KBM-7 (cell line): ENCODE results near the gene FAM13B.
A peak's percentile ranks its signal among the peaks of the same experiment; 100 is the strongest.
"Not testable (repeated sequence)": the region's sequence is repeated elsewhere in the genome, so short reads cannot be mapped to it uniquely, and the experiment has no call there.

ENCODE experiments used
- DNase-seq: peaks from one replicate; pipeline ENCODE4 v3.0.0-alpha.2; 2015
- in situ Hi-C: fragments of 300-500 bp; cut with MboI; formaldehyde crosslinking; loops from 2 replicates; pipeline ENCODE4 v1.14.3; 2020; ENCODE audit warnings: low sequenced_read_pairs, low pct_unique_long_range_greater_than_20kb, mixed read lengths

FAM13B gene

DNA sequence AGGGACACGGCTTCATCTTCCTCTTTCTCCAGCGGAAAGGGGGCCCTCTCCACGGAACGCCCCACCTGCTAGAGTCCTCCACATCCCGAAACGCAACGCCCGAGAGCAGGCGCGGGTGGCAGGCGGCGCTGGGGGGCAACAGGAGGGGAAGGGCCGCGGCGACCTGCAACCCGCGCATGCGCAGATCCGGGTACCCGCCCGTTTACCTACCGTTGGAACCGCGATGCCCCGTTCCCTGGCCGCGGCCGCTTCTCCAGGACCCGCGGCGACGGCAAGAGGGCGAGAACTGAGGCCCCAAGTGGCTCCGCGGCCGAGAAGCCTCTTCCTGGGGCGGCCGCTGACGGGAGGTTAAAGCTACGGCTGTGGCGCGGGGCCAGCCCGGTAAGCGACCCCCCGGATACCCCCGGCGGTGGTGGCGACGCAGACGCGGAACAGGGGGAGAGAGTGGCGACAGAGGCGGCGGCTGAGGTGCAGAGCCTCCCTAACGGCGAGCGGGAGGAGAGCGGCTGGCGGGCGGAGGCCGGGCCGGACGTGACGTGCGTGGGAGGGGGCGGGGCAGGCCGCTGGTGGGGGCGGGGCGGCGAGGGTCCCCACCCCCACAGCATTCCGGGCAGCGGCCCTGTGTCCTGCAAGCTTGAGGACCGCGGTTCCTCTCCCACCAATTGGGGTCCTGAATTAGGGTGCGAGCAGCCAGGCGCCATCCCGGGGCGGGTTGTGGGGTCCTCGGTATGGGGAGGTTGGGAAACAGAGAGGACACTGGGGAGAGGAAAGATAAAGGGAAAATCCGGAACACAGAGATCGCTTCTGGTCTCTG, at the start of gene FAM13B:
FAM13B (minus strand) TSS at position 508 of the 814 bp plus-strand sequence. CDS start 13,968 bp downstream, outside the sequence.
- peak; percentile 60 for DNase-seq
- in situ Hi-C loops, result no loop called here

DNA sequence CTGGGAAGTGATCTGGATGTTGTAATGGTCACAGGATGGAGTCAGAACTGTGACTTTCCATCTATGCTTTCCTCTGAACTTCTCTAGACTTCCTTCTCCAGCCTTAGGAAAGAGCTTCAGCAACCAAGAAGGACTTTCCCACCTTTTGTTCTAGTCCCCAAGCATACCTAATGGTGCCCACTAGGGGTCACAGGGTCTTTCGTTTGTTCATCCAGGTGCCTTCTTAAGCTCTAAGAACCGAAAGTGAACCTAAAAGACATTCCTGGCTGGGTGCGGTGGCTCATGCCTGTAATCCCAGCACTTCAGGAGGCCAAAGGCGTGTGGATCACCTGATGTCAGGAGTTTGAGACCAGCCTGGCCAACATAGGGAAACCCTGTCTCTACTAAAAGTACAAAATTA, 49.2 kb upstream of the FAM13B start:
- in situ Hi-C loops, result no loop called here
- DNase-seq, result no peak

DNA sequence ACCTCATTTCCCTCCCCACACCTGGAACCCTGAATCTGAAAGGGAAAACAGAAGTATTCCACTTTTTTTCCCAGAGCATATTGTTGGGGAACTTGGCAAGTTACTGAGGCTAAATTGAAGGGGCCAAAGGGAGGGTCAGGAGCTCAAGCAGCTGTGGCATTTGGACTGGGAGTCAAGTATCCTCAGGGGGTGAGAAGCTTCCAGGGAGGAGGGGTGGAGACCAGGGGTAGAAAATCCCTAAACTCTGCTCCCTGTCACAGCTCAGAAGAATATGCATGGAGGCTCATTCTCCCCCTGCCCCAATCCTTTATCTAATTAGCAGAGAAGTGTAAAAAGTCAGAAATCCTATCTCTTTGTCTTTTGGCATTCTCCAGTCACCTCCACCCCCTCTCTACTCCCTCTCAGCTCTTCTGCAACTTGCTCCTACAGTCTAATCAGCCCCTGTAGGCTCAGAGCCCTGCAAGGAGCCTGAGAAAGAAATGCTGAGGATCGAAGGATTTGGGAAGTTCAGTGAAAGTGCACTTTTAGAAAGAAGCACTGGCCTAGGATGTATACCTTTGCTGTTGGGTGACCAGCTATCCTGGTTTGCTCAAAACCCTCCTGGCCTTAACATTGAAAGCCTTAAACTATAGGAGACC, 45.2 kb upstream of the FAM13B start:
- in situ Hi-C loops, result no loop called here
- DNase-seq, result no peak

DNA sequence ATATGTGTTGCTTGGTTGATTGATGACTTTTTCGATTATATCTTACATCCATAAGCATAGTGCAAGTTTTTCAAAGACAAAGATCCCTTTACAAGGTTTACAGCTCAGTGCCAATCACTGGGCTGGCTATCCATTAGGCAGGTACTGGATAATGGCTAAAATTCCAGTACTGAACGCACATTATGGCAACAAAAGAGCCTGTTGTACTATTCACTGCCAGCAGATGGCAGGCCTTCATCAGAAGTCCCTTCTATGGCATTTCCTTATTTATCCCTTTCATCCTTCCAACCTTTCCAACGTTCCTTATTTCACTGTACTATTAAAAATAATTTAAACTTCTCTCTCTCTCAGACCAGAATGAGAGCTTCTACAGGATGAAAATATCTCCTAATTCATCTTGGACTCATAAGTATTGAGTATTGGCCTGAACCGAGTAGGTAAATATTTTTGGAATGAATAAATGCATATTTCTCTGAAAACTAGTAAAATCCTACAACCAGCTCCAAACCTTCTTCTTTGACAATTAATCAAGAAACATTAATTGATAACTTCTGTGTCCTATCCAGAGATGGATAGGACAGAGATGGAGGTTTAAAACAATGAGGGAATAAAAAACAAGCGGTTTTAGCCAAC, 44.3 kb upstream of the FAM13B start:
- in situ Hi-C loops, result no loop called here
- DNase-seq, result peak; percentile 64

DNA sequence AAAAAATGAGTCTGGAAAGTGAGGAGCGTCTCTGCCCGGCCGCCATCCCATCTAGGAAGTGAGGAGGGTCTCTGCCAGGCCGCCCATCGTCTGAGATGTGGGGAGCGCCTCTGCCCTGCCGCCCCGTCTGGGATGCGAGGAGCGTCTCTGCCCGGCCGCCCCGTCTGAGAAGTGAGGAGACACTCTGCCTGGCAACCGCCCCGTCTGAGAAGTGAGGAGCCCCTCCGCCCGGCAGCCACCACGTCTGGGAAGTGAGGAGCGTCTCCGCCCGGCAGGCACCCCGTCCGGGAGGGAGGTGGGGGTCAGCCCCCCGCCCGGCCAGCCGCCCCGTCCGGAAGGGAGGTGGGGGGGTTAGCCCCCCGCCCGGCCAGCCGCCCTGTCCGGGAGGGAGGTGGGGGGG, 37.1 kb upstream of the FAM13B start:
- not testable (repeated sequence) for DNase-seq
- in situ Hi-C loops, result loop anchor here (25.0 kb wide), 1 partner anchor 433 kb away; no protein-coding TSS in a partner anchor

DNA sequence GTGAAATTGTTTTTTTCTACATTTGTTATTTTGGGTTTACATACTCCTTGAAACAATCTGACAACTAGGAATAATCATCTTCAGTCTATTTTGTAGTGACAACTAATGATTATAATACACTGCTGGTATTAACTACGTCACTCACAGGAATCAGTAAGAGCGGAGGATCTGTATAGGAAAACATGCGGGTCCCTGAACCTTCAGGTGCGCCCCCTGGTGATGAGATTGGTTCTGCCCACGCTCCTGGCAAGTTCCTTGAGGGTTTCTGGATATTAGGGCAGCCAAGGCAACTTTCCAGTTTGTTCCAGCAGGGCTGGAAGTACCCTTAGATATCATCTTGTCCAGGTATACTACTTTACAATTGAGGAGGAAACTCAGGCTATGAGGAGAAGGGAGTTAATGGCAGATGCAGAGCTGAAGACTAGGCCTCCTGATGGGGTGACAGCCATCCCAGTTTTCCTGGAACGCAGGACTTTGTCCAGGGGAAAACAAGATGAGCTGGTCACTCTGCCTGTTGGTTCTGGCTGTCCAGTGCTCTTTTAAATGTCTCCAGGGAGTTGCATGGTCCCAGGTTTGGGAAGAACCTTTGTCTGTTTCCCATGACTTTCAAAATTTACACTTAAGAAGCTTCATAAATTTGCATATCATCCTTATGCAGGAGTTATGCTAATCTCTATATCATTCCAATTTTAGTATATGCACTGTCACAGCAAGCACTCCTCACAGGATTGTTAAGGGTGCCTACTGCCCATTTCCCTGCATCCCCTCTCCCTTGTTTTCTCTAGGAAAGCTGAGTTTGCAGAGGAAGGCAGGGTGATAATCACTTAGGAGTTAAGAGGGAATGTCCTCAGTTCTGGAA, 36.1 kb upstream of the FAM13B start:
- DNase-seq, result peak; percentile 85
- in situ Hi-C loops, result loop anchor here (25.0 kb wide), 1 partner anchor 432 kb away; no protein-coding TSS in a partner anchor

DNA sequence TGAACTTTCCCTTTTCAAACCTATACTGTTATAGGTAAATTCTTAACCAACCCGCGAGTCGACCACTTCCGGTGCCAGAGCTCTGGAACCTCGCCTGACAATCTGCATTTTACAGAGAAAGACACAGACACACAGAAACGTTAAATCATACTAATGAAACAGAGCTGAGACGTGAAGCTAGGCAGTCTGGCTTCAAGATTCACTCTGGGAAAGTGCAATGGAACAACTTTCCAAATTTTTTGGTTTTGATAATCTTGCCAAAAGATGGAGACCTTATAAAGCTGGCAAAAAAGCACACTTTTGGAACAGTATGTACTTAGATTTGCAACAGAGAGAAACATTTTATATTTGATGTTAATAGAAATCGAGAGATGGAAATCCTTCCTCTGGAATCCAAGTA, 35.1 kb upstream of the FAM13B start:
- in situ Hi-C loops, result loop anchor here (25.0 kb wide), 1 partner anchor 431 kb away; no protein-coding TSS in a partner anchor
- DNase-seq, result no peak

DNA sequence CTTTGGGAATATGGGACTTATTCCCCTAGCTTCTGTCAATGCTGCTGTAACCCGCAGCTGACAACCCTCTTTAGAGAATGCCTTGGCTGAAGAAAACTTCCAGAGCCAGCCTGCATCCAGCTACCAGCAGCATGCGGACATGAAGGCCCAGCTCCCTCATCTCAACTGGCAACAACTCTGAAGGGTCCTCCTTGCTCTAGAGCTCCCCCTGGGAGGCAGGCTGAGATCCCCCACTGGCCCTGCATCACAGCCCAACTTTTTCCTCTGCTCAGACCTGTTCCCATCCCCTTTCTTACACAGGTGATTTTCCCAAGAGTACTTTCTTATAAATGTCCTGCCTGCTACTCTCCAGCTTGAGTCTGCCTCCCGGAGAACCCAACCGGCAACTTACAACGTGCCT, 32.2 kb upstream of the FAM13B start:
- no peak for DNase-seq

DNA sequence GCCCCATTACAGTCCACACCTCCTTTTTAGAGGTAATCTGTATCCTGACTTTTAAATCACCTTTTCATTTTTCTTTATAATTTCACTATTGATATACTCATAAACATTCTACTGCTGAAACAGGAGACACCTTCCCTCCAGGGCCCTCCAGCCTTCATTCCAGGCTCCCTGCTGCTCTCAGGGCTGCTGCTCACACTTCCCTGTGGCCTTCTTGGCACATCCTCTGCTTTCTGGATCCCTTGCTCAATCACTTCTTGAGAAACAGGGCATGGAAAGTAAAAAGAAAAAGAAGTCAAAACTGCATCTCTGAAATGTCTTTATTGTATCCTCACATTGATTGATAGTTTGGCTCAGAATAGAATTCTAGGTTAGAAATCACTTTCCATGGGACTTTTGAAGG, 31.6 kb upstream of the FAM13B start:
- no peak for DNase-seq
- in situ Hi-C loops, result loop anchor here (25.0 kb wide), 1 partner anchor 427 kb away; no protein-coding TSS in a partner anchor

More for the DNA sequence above, 32.2 kb upstream of the FAM13B start:
- in situ Hi-C loops, result loop anchor here (25.0 kb wide), 1 partner anchor 428 kb away; no protein-coding TSS in a partner anchor

DNA sequence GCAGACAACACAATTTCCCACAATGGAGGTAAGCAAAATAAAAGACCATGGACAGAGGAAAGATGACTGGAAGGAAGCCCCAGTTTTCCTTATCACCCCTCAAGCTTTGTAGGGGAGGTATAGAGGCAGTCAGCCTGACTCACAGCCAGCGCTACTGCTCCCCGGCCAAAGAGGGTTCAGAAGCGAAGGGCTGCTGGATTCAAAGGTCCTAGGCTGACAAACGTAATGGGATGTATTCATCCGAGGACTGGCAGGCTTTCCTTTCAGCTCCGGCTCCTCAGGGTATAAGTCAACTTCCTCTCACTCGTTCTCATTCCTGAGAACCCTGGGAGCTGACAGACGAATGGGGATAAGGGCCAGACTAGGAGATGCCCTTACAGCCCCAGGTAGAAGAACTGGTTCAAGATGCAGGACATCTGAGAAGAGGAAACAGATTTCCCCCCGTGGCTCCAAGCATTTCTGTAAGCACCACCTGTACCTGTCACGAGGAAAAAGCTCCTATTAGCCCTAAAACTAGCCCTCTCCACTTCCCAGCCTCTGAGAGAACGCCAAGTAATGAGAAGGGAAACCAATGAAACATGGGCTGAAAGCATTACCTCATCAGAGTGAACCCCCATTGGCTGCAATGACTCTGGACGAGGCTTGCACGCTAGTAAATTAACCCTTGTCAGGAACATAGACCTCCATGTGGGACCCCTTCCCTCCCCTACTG, 22.1 kb upstream of the FAM13B start:
- no peak for DNase-seq
- in situ Hi-C loops, result loop anchor here (25.0 kb wide), 1 partner anchor 418 kb away; no protein-coding TSS in a partner anchor

DNA sequence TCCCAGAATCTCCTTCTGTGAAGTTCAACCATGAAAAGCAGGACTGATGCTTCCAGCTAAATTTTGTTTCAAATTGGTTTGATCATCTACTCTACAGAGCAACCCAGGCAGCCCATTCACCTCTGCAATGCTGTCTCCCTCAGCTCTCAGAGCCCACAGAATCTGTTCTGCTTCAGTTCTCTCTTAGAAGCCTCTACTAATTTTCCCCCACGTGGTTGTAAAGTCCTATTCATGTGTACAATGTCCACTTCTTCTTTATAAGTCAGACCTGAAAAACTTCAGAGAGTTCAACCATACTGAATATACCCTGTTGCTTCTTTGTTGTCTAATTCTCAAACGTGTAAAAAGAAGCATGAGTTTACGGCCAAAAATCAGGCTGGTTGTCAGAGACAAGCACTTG, 21.3 kb upstream of the FAM13B start:
- no peak for DNase-seq
- in situ Hi-C loops, result loop anchor here (25.0 kb wide), 1 partner anchor 417 kb away; no protein-coding TSS in a partner anchor

DNA sequence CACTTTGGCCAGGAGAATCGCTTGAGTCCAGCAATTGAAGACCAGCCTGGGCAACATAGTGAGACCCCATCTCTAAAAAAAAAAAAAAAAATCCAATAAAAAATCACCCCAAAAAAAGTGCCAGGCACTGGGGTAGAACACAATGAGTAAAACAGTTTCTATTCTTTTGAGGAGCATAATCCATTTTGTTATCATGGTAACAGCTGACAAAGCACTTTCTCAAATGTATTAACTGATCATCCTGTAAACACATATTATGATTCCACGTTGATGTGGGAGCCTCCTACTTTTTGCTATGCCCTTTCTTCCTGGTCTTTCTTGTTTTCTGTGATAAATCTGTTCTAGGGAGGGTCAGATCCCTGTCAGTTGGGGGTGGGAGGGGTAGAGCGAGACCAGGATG, 20.7 kb upstream of the FAM13B start:
- no peak for DNase-seq
- in situ Hi-C loops, result loop anchor here (25.0 kb wide), 1 partner anchor 416 kb away; no protein-coding TSS in a partner anchor

DNA sequence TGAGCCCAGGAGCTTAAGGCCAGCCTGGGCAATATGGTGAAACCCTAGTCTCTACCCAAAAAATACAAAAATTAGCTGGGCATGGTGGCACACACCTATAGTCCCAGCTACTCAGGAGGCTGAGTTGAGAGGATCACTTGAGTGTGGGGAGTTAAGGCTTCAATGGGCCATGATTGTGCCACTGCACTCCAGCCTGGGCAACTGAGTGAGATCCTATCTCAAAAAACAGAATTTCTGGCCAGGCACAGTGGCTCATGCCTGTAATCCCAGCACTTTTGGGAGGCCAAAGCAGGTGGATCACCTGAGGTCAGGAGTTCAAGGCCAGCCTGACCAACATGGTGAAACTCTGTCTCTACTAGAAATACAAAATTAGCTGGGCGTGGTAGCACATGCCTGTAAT, 19.8 kb upstream of the FAM13B start:
- DNase-seq, result not testable (repeated sequence)
- in situ Hi-C loops, result loop anchor here (25.0 kb wide), 1 partner anchor 415 kb away; no protein-coding TSS in a partner anchor

DNA sequence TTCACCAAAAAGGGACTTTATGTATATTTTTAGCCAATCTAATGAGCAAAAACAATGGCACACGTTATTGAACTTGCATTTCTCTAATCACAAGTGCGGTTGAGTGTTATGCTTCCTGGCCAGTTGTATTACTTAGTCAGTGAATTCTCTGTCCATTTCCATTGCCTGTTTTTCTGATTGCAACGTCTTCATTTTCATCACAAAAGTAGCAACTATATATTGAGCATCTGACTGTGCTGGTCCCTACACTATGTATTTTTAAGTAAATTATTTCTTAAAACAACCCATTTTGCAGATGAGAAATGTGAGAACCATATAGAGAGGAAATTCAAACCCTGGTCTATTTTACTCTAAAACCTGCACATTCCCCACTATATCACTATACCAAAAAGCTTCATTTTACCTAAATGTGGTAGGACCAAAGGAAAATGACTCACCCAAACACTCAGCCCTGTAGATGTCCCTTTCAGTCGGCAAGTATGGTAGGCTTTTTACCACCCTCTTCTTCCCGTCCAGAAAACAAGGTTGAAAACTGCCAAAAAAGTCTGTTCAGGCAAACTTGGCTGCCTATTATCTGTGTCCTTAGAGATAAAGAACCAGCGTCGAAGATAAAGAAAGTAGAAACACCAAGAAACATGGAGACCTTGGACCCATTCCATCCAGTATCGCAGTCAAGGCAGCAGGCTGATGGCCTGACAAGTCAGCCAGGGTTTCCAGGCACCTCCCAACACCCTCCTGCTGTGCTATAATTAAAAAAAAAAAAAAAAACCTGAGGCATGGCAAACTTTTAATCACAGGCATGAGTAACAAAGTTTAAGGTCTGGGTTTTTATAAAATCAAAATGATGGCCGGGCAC, 18.8 kb upstream of the FAM13B start:
- in situ Hi-C loops, result loop anchor here (25.0 kb wide), 1 partner anchor 414 kb away; no protein-coding TSS in a partner anchor

DNA sequence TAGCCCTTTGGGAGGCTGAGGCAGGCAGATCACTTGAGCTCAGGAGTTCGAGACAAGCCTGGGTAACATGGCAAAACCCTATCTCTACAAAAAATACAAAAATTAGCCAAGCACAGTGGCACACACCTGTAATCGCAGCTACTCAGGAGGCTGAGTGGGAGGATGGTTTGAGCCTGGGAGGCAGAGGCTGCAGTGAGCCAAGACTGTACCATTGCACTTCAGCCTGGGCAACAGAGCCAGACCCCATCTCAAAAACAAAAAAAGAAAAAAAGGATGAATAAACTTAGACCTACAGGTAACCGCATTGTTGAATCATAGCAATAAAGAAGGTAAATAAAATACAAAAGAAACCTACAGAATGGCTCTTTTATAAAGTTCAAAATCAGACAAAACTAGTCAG, 12.4 kb upstream of the FAM13B start:
- DNase-seq, in situ Hi-C loops: not testable (repeated sequence)

More for the DNA sequence above, 18.8 kb upstream of the FAM13B start:
- no peak for DNase-seq

DNA sequence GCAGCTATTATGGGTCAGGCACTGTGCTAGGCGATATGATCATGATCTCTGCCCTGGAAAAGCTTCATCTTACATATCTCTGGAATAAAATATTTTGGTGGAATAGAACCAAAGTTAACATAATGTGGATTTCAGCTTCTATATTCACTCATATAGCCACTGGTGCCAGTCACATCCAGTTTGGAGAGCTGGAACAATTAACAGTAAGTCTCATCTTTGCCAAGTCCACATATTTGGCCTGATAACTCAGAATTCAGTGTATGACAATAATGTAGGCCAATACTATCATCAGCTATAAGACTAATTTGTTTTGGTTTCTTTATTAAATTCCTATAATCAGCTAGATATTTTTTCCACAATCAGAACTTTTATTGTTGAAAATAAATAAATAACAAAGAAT, 5.9 kb upstream of the FAM13B start:
- in situ Hi-C loops, result no loop called here
- DNase-seq, result no peak
